ENCODE measurements around the gene RPL37.

- TF ChIP-seq CTCF (IDR thresholded peaks at IDR 0.05) (no peak), POLR2A (IDR thresholded peaks at IDR 0.05) (no peak)
Observed at GRCh38 chr5:40831346-40832210, 3.4 kb downstream of the RPL37 start.
